Amniotic epithelial cell (primary cell): ENCODE results near the gene CSAD.

ENCODE experiments used
- DNase-seq: peaks from one replicate; pipeline ENCODE4 v3.0.0-alpha.2; 2010; ENCODE audit warnings: low read depth

The CSAD gene

GRCh38 chr12:53180220-53180930 lies at the start of gene CSAD, which contains the start of gene ZNF740:
Gene CSAD (minus strand): TSS chr12:53180925. CDS start chr12:53173470, 7,455 bp downstream.
Gene ZNF740 (plus strand): TSS chr12:53180722. CDS start chr12:53181984, 1,262 bp downstream.
- DNase-seq = peak; percentile 97

GRCh38 chr12:53230108-53230845 lies 49.6 kb upstream of the CSAD start:
- DNase-seq = no peak

GRCh38 chr12:53229454-53229853 lies 48.7 kb upstream of the CSAD start:
- no peak for DNase-seq

GRCh38 chr12:53227836-53228235 lies 47.1 kb upstream of the CSAD start:
- no peak for DNase-seq

- no peak for DNase-seq
Measured at GRCh38 chr12:53227341-53227740, 46.6 kb upstream of the CSAD start.

- DNase-seq = no peak
Measured at GRCh38 chr12:53226815-53227214, 46.1 kb upstream of the CSAD start.

GRCh38 chr12:53225635-53226424 lies 45.1 kb upstream of the CSAD start:
- DNase-seq = no peak

- DNase-seq = no peak
Measured at GRCh38 chr12:53224897-53225634, 44.3 kb upstream of the CSAD start.

- peak; percentile 32 for DNase-seq
Measured at GRCh38 chr12:53224061-53224896, 43.6 kb upstream of the CSAD start.

- DNase-seq = peak; percentile 65
Measured at GRCh38 chr12:53223389-53224060, 42.8 kb upstream of the CSAD start.

GRCh38 chr12:53222806-53223261 lies 42.1 kb upstream of the CSAD start:
- no peak for DNase-seq

GRCh38 chr12:53222170-53222721 lies 41.5 kb upstream of the CSAD start:
- DNase-seq = no peak

- DNase-seq = peak; percentile 51
Measured at GRCh38 chr12:53221203-53222080, 40.7 kb upstream of the CSAD start.

- DNase-seq = peak; percentile 93
Measured at GRCh38 chr12:53220694-53221202, 40.0 kb upstream of the CSAD start.

GRCh38 chr12:53219956-53220693 lies 39.4 kb upstream of the CSAD start:
- DNase-seq = peak; percentile 85

GRCh38 chr12:53219292-53219955 lies 38.7 kb upstream of the CSAD start:
- peak; percentile 51 for DNase-seq

- no peak for DNase-seq
Measured at GRCh38 chr12:53218551-53219291, 38.0 kb upstream of the CSAD start.
